ENCODE results near the gene LRRC49.

Gene LRRC49

GRCh38 chr15:71098920-71099319, 206.3 kb downstream of the LRRC49 start:
- DNase-seq: no peak
